Measurements from ENCODE around the gene LRP1B. TPM values are rescaled to one million over a fixed set of nuclear protein-coding genes. Genes with fewer than 3 reads are reported as not detected.

Gene LRP1B
- polyA plus RNA-seq, 1 of the 3 experiments (the other 2 are of a cell fraction), result 0.28 TPM

DNA sequence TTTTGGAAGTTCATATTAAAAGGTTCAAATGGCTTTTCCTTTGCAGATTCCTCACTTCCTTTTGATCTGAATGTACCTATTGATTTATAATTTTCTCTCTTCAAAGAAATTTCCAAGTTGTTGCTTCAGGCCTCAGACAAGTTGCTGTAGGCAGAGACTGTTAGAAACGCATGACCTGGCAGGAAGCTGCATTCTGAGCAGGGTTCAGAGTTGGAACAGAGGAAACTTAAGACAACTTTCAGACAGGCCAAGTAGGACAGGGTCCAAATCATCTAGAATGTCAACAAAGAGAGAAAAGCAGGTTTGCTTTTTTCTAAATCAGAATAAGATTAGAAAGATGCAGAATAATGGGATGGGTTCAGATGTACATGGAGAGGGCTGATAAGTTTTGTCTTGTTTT lies 416.3 kb downstream of the LRP1B start:
- no peaks in the 10 kb centered on the region for H3F3A ChIP-seq (replicated peaks; ENCODE audit: insufficient read depth)
- H3K27ac ChIP-seq (ENCODE audit: low read depth in 2 of 2, low read length in 1 of 2), result no peak overlapping the region
- no peaks in the 10 kb centered on the region for H3K36me3 ChIP-seq (replicated peaks in 1 of 2; ENCODE audit: control insufficient read depth in 1 of 2, insufficient read depth in 2 of 2, low read length in 1 of 2)
- CTCF ChIA-PET, result interaction anchor here (1.0 kb wide), 1 partner anchor 426 kb away, joined by 3 read pairs; no protein-coding TSS in a partner anchor
- TF ChIP-seq MEF2A (IDR thresholded peaks at IDR 0.05; ENCODE audit: borderline replicate concordance, low read depth), result no peak
- no peak for TF ChIP-seq EZH2phosphoT487 (IDR thresholded peaks at IDR 0.05; ENCODE audit: borderline replicate concordance, low read depth)
- TF ChIP-seq, protein P1, sequence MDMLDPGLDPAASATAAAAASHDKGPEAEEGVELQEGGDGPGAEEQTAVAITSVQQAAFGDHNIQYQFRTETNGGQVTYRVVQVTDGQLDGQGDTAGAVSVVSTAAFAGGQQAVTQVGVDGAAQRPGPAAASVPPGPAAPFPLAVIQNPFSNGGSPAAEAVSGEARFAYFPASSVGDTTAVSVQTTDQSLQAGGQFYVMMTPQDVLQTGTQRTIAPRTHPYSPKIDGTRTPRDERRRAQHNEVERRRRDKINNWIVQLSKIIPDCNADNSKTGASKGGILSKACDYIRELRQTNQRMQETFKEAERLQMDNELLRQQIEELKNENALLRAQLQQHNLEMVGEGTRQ (IDR thresholded peaks at IDR 0.05; ENCODE audit: borderline replicate concordance, low read depth, low read length), result no peak
- TF ChIP-seq SMC3 (IDR thresholded peaks at IDR 0.05; ENCODE audit: low read depth, low read length), result no peak
- no peak for TF ChIP-seq TAF1 (IDR thresholded peaks at IDR 0.05; ENCODE audit: borderline replicate concordance, low read depth, low read length)
- no peak for TF ChIP-seq GABPA (IDR thresholded peaks at IDR 0.05; ENCODE audit: low read depth)
- no peak for TF ChIP-seq SIN3A (IDR thresholded peaks at IDR 0.05; ENCODE audit: borderline replicate concordance, low read depth, low read length)
- TF ChIP-seq, protein P2, sequence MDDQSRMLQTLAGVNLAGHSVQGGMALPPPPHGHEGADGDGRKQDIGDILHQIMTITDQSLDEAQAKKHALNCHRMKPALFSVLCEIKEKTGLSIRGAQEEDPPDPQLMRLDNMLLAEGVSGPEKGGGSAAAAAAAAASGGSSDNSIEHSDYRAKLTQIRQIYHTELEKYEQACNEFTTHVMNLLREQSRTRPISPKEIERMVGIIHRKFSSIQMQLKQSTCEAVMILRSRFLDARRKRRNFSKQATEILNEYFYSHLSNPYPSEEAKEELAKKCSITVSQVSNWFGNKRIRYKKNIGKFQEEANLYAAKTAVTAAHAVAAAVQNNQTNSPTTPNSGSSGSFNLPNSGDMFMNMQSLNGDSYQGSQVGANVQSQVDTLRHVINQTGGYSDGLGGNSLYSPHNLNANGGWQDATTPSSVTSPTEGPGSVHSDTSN (IDR thresholded peaks at IDR 0.05), result no peak
- TF ChIP-seq RCOR1 (IDR thresholded peaks at IDR 0.05; ENCODE audit: low read length), result no peak
- TF ChIP-seq NRF1 (IDR thresholded peaks at IDR 0.05; ENCODE audit: low read depth, low read length), result no peak
- no peak for TF ChIP-seq NFIC (IDR thresholded peaks at IDR 0.05; ENCODE audit: borderline replicate concordance)
- TF ChIP-seq, protein P3, sequence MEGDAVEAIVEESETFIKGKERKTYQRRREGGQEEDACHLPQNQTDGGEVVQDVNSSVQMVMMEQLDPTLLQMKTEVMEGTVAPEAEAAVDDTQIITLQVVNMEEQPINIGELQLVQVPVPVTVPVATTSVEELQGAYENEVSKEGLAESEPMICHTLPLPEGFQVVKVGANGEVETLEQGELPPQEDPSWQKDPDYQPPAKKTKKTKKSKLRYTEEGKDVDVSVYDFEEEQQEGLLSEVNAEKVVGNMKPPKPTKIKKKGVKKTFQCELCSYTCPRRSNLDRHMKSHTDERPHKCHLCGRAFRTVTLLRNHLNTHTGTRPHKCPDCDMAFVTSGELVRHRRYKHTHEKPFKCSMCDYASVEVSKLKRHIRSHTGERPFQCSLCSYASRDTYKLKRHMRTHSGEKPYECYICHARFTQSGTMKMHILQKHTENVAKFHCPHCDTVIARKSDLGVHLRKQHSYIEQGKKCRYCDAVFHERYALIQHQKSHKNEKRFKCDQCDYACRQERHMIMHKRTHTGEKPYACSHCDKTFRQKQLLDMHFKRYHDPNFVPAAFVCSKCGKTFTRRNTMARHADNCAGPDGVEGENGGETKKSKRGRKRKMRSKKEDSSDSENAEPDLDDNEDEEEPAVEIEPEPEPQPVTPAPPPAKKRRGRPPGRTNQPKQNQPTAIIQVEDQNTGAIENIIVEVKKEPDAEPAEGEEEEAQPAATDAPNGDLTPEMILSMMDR (IDR thresholded peaks at IDR 0.05), result no peak
- no peak for TF ChIP-seq POLR2AphosphoS5 (IDR thresholded peaks at IDR 0.05; ENCODE audit: low read depth, low read length)
- no peak for TF ChIP-seq TEAD4 (IDR thresholded peaks at IDR 0.05; ENCODE audit: borderline replicate concordance, insufficient read depth)
- TF ChIP-seq RAD21 (IDR thresholded peaks at IDR 0.05; ENCODE audit: low read length), result no peak
- TF ChIP-seq FOSL2 (IDR thresholded peaks at IDR 0.05; ENCODE audit: borderline replicate concordance, low read depth), result no peak
- TF ChIP-seq, protein P4, sequence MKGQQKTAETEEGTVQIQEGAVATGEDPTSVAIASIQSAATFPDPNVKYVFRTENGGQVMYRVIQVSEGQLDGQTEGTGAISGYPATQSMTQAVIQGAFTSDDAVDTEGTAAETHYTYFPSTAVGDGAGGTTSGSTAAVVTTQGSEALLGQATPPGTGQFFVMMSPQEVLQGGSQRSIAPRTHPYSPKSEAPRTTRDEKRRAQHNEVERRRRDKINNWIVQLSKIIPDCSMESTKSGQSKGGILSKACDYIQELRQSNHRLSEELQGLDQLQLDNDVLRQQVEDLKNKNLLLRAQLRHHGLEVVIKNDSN (IDR thresholded peaks at IDR 0.05; ENCODE audit: borderline replicate concordance, low read depth), result no peak
- no peak for TF ChIP-seq RFX5 (IDR thresholded peaks at IDR 0.05; ENCODE audit: low read length)
- TF ChIP-seq CHD2 (IDR thresholded peaks at IDR 0.05; ENCODE audit: low read length, partially characterized antibody), result no peak
- TF ChIP-seq, protein P5, sequence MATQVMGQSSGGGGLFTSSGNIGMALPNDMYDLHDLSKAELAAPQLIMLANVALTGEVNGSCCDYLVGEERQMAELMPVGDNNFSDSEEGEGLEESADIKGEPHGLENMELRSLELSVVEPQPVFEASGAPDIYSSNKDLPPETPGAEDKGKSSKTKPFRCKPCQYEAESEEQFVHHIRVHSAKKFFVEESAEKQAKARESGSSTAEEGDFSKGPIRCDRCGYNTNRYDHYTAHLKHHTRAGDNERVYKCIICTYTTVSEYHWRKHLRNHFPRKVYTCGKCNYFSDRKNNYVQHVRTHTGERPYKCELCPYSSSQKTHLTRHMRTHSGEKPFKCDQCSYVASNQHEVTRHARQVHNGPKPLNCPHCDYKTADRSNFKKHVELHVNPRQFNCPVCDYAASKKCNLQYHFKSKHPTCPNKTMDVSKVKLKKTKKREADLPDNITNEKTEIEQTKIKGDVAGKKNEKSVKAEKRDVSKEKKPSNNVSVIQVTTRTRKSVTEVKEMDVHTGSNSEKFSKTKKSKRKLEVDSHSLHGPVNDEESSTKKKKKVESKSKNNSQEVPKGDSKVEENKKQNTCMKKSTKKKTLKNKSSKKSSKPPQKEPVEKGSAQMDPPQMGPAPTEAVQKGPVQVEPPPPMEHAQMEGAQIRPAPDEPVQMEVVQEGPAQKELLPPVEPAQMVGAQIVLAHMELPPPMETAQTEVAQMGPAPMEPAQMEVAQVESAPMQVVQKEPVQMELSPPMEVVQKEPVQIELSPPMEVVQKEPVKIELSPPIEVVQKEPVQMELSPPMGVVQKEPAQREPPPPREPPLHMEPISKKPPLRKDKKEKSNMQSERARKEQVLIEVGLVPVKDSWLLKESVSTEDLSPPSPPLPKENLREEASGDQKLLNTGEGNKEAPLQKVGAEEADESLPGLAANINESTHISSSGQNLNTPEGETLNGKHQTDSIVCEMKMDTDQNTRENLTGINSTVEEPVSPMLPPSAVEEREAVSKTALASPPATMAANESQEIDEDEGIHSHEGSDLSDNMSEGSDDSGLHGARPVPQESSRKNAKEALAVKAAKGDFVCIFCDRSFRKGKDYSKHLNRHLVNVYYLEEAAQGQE (IDR thresholded peaks at IDR 0.05; ENCODE audit: low read depth, low read length), result no peak
- no peak overlapping the region for H3K9ac ChIP-seq
- H3K4me3 ChIP-seq (ENCODE audit: low read depth in 2 of 2, low read length in 1 of 2), result no peak overlapping the region
- H3K4me2 ChIP-seq, result no peak overlapping the region
- no peak for DNase-seq
- no peak overlapping the region for H2AFZ ChIP-seq (ENCODE audit: low read depth)
- H4K20me1 ChIP-seq (ENCODE audit: insufficient read depth), result no peaks in the 10 kb centered on the region
- H3K27me3 ChIP-seq (ENCODE audit: insufficient read depth), result no peaks in the 10 kb centered on the region
- peaks cover 0 to 2% of the 10 kb centered on the region in 2 experiments; a peak in 2 of 4 replicates for H3K4me1 ChIP-seq (ENCODE audit: control insufficient read depth in 1 of 2, insufficient read depth in 2 of 2, low read depth in 1 of 2, low read length in 1 of 2)
- POLR2A ChIA-PET, result no interaction called here
- H3K79me2 ChIP-seq (ENCODE audit: insufficient read depth), result no peaks in the 10 kb centered on the region
- no peaks in the 10 kb centered on the region for H3K9me3 ChIP-seq
- H3K9me2 ChIP-seq, result no peaks in the 10 kb centered on the region
- 79% methylated on average over 1 of the region's 1 CpG for WGBS (ENCODE audit: low lambda C conversion rate)
